Islet precursor cell (in vitro differentiated cells): ENCODE measurements around the gene CFAP251.
"Not testable (repeated sequence)": the region's sequence is repeated elsewhere in the genome, so short reads cannot be mapped to it uniquely, and the experiment has no call there.

ENCODE experiments used
- DNase-seq: peaks from one replicate; pipeline ENCODE4 v3.0.0-alpha.2; 2018

The CFAP251 gene

GRCh38 chr12:121911824-121912585 lies 6.4 kb upstream of the CFAP251 start:
- no peak for DNase-seq

GRCh38 chr12:121915841-121916321 lies 2.5 kb upstream of the CFAP251 start:
- no peak for DNase-seq

GRCh38 chr12:121916719-121917118 lies 1.7 kb upstream of the CFAP251 start:
- peak; percentile 92 for DNase-seq

GRCh38 chr12:121918679-121919038 lies 267 bp downstream of the CFAP251 start:
- DNase-seq, result no peak

GRCh38 chr12:121921066-121921465 lies 2.7 kb downstream of the CFAP251 start:
- no peak for DNase-seq

- DNase-seq, result no peak
These were observed 6.9 kb downstream of the CFAP251 start for GRCh38 chr12:121925358-121925695.

GRCh38 chr12:121926874-121927706 lies 8.7 kb downstream of the CFAP251 start:
- no peak for DNase-seq

GRCh38 chr12:121927813-121928212 lies 9.4 kb downstream of the CFAP251 start:
- DNase-seq, result no peak

GRCh38 chr12:121929545-121929944 lies 11.2 kb downstream of the CFAP251 start:
- DNase-seq, result not testable (repeated sequence)

- no peak for DNase-seq
These were observed 12.5 kb downstream of the CFAP251 start for GRCh38 chr12:121930862-121931261.

- no peak for DNase-seq
These were observed 13.8 kb downstream of the CFAP251 start for GRCh38 chr12:121932176-121932536.

- no peak for DNase-seq
These were observed 14.6 kb downstream of the CFAP251 start for GRCh38 chr12:121932914-121933521.

- DNase-seq, result peak; percentile 93
These were observed 15.3 kb downstream of the CFAP251 start for GRCh38 chr12:121933522-121934308.

GRCh38 chr12:121934309-121934664 lies 15.9 kb downstream of the CFAP251 start:
- no peak for DNase-seq

- no peak for DNase-seq
These were observed 19.3 kb downstream of the CFAP251 start for GRCh38 chr12:121937654-121938053.

GRCh38 chr12:121939186-121939585 lies 20.8 kb downstream of the CFAP251 start:
- DNase-seq, result no peak

GRCh38 chr12:121939992-121940766 lies 21.8 kb downstream of the CFAP251 start:
- no peak for DNase-seq

- no peak for DNase-seq
These were observed 23.8 kb downstream of the CFAP251 start for GRCh38 chr12:121942145-121942718.

- no peak for DNase-seq
These were observed 25.5 kb downstream of the CFAP251 start for GRCh38 chr12:121943926-121944325.

- DNase-seq, result no peak
These were observed 28.1 kb downstream of the CFAP251 start for GRCh38 chr12:121946313-121947025.

- peak; percentile 47 for DNase-seq
These were observed 29.6 kb downstream of the CFAP251 start for GRCh38 chr12:121947981-121948380.
